PC-3 (cell line): ENCODE measurements around the gene VGLL2. TPM values are rescaled to one million over a fixed set of nuclear protein-coding genes. Genes with fewer than 3 reads are reported as not detected.

Experiments used
- ATAC-seq: fragments of 200-7000 bp; cut with Tn5 transposase; 2 replicates; pipeline ENCODE4 v1.9.1; 2020; ENCODE audit warnings: mild to moderate bottlenecking, moderate library complexity
- BruUV-seq: library from RNA; stranded (reverse); fragments of 400-500 nt; replicated peaks from 2 replicates; lab custom pipeline; 2021; lab: Mats Ljungman, UMichigan
- CTCF ChIA-PET: fragments of 300-600 bp; sonication (Branson Sonifier 250); formaldehyde crosslinking; loops from one replicate; lab custom pipeline; 2022; ENCODE audit warnings: antibody characterized with exemption; lab: Charles Lee
- POLR2A ChIA-PET: fragments of 300-600 bp; sonication (Branson Sonifier 250); formaldehyde crosslinking; loops from one replicate; lab custom pipeline; 2022; ENCODE audit warnings: antibody characterized with exemption; ENCODE audit not compliant: unreplicated experiment; lab: Charles Lee
- DNase-seq: peaks from one replicate; pipeline ENCODE4 v3.0.0-alpha.2; 2015
- H2AFZ ChIP-seq: fragments of 300-600 bp; sonication (generic); 2 replicates; pipeline ENCODE4 v1.6.0; 2016; ENCODE audit warnings: antibody characterized with exemption, low read length
- H3F3A ChIP-seq: fragments of 300-600 bp; sonication (generic); one replicate; pipeline ENCODE4 v1.6.0; 2017; ENCODE audit warnings: antibody characterized with exemption, low read length, control low read depth, mild to moderate bottlenecking; ENCODE audit not compliant: unreplicated experiment
- H3K27ac ChIP-seq: fragments of 300-600 bp; sonication (generic); 2 replicates; pipeline ENCODE4 v1.5.1; 2016; ENCODE audit warnings: mild to moderate bottlenecking, low read length
- H3K27me3 ChIP-seq: fragments of 300-600 bp; sonication (generic); 2 replicates; pipeline ENCODE4 v1.6.1; 2016; ENCODE audit warnings: low read length, mixed read lengths
- H3K36me3 ChIP-seq: fragments of 300-600 bp; sonication (generic); 2 replicates; pipeline ENCODE4 v1.6.1; 2016; ENCODE audit warnings: low read depth, mixed run types, low read length, mixed read lengths
- H3K4me1 ChIP-seq: fragments of 300-600 bp; sonication (generic); 2 replicates; pipeline ENCODE4 v1.5.1; 2016; ENCODE audit warnings: low read length; ENCODE audit not compliant: insufficient read depth
- H3K4me2 ChIP-seq: fragments of 300-600 bp; sonication (generic); 2 replicates; pipeline ENCODE4 v1.6.0; 2016; ENCODE audit warnings: low read length
- H3K4me3 ChIP-seq: fragments of 300-600 bp; sonication (generic); 2 replicates; pipeline ENCODE4 v1.5.1; 2016; ENCODE audit warnings: mild to moderate bottlenecking, low read length, mixed read lengths
- H3K79me2 ChIP-seq: fragments of 300-600 bp; sonication (generic); 2 replicates; pipeline ENCODE4 v1.6.1; 2017; ENCODE audit warnings: low read length, mixed read lengths
- H3K9ac ChIP-seq: fragments of 300-600 bp; sonication (generic); 2 replicates; pipeline ENCODE4 v1.6.0; 2016; ENCODE audit warnings: mild to moderate bottlenecking, low read length
- H3K9me2 ChIP-seq: fragments of 300-600 bp; sonication (generic); replicated peaks from 2 replicates; pipeline ENCODE4 v1.6.1; 2016; ENCODE audit warnings: mixed run types, low read length, mixed read lengths
- H3K9me3 ChIP-seq: fragments of 300-600 bp; sonication (generic); 2 replicates; pipeline ENCODE4 v1.6.1; 2016; ENCODE audit warnings: low read length, mixed read lengths
- H4K20me1 ChIP-seq: fragments of 300-600 bp; sonication (generic); 2 replicates; pipeline ENCODE4 v1.6.1; 2016; ENCODE audit warnings: low read length, mixed read lengths
- EZH2 ChIP-seq: fragments of 300-600 bp; sonication (generic); IDR thresholded peaks from one replicate; pipeline ENCODE4 v1.6.1; 2017; ENCODE audit warnings: antibody characterized with exemption, mild to moderate bottlenecking, low read length; ENCODE audit not compliant: unreplicated experiment
- EZH2phosphoT487 ChIP-seq: fragments of 300-600 bp; sonication (generic); IDR thresholded peaks from 2 replicates; pipeline ENCODE4 v1.6.1; 2018; ENCODE audit warnings: mild to moderate bottlenecking, antibody characterized with exemption, low read length, borderline replicate concordance
- intact Hi-C: fragments of 100-400 bp; cut with micrococcal nuclease; formaldehyde crosslinking; loops from 2 replicates; pipeline ENCODE4 v1.9.0; 2023
- total RNA-seq: library from RNA; depleted of rRNA; stranded (reverse); fragments of >200 nt; gene quantifications from 2 replicates; pipeline ENCODE4 v1.2.3, GENCODE V29; 2014
- TF ChIP-seq, protein P1 (sequence below): fragments of 300-600 bp; sonication (generic); conservative IDR thresholded peaks from 2 replicates; pipeline ENCODE4 v1.5.1; 2017; ENCODE audit warnings: antibody characterized with exemption, low read depth, mild to moderate bottlenecking, low read length

Gene VGLL2
- total RNA-seq, 1 experiment from 2014 or later: not detected

DNA sequence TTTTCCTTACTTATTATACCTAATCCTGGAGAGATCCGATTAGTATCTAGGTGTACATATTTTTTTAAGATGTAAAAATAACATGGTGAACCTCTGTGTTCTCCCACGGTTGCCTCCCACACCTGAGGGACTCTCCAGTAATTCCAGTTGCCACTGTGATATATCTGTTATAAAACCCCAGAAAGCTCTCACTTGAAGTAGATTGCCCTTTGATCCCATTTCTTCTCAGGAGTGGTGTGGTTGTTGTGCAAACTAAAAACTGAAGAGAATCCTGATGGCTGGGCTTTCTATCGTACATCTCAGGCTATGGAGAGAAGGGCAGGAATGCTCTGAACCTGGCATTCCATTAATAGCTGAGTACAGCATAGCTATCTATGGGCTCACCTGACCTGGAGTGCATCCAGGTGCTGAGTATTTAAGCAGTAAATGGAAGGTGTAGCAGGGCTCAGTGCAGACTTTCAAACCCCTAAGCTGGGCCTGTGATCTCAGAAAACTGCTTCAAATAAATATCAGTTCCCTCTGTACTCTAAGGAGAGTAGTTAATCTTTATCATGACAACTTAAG is 41.0 kb downstream of the VGLL2 start:
- peaks cover 10% of the 10 kb centered on the region for H3K4me1 ChIP-seq
- no peaks in the 10 kb centered on the region for H3K27me3 ChIP-seq
- no TSS peak for BruUV-seq
- CTCF ChIA-PET: no interaction called here
- H3F3A ChIP-seq: no peaks in the 10 kb centered on the region
- TF ChIP-seq EZH2 (no peak), EZH2phosphoT487 (no peak)
- TF ChIP-seq, protein P1, sequence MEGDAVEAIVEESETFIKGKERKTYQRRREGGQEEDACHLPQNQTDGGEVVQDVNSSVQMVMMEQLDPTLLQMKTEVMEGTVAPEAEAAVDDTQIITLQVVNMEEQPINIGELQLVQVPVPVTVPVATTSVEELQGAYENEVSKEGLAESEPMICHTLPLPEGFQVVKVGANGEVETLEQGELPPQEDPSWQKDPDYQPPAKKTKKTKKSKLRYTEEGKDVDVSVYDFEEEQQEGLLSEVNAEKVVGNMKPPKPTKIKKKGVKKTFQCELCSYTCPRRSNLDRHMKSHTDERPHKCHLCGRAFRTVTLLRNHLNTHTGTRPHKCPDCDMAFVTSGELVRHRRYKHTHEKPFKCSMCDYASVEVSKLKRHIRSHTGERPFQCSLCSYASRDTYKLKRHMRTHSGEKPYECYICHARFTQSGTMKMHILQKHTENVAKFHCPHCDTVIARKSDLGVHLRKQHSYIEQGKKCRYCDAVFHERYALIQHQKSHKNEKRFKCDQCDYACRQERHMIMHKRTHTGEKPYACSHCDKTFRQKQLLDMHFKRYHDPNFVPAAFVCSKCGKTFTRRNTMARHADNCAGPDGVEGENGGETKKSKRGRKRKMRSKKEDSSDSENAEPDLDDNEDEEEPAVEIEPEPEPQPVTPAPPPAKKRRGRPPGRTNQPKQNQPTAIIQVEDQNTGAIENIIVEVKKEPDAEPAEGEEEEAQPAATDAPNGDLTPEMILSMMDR: no peak
- no peak overlapping the region for H2AFZ ChIP-seq
- H3K27ac ChIP-seq: no peak overlapping the region
- no peak overlapping the region for H3K9ac ChIP-seq
- DNase-seq: peak; percentile 34
- H3K9me3 ChIP-seq: no peaks in the 10 kb centered on the region
- intact Hi-C loops: no loop called here
- H3K36me3 ChIP-seq: no peaks in the 10 kb centered on the region
- 0 out of 2 replicates have a peak, but pooled peaks have one; percentile 22 for ATAC-seq
- H3K79me2 ChIP-seq: no peaks in the 10 kb centered on the region
- H3K4me3 ChIP-seq: no peak overlapping the region
- no peak overlapping the region for H3K4me2 ChIP-seq
- POLR2A ChIA-PET: no interaction called here
- H4K20me1 ChIP-seq: no peaks in the 10 kb centered on the region
- no peaks in the 10 kb centered on the region for H3K9me2 ChIP-seq

DNA sequence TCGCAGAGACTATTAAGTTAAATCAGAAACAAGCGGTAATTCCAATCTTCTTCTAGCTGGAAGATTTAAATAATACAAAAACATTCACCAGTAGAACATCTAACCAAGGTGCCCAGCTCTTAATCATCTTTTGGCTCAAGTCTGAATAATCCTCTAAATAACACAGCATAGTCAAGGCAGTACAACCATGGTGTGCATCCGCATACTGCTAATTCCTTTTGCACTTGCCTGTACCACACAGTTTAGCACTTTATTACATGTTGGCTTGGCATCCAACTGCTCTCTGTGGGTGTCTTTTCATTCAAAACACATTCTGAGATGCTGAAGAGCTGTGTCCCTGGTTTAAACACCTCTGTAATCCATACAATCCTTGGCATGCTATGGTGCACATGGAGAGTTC is 42.3 kb downstream of the VGLL2 start:
- DNase-seq (no peak), ATAC-seq (no peak)
- Histone ChIP-seq H3K27me3 (no peaks in the 10 kb centered on the region), H3K9me3 (no peaks in the 10 kb centered on the region), H3K36me3 (no peaks in the 10 kb centered on the region), H3K9ac (no peak overlapping the region), H4K20me1 (no peaks in the 10 kb centered on the region), H3K9me2 (no peaks in the 10 kb centered on the region), H3K4me2 (no peak overlapping the region), H3K27ac (no peak overlapping the region), H3K4me1 (peaks cover 10% of the 10 kb centered on the region), H2AFZ (no peak overlapping the region), H3F3A (no peaks in the 10 kb centered on the region), H3K79me2 (no peaks in the 10 kb centered on the region), H3K4me3 (no peak overlapping the region)
- ChIA-PET CTCF (no interaction called here), POLR2A (no interaction called here)
- no TSS peak for BruUV-seq
- intact Hi-C loops: no loop called here
- no peak for TF ChIP-seq EZH2
- TF ChIP-seq, protein P1: no peak
- no peak for TF ChIP-seq EZH2phosphoT487

DNA sequence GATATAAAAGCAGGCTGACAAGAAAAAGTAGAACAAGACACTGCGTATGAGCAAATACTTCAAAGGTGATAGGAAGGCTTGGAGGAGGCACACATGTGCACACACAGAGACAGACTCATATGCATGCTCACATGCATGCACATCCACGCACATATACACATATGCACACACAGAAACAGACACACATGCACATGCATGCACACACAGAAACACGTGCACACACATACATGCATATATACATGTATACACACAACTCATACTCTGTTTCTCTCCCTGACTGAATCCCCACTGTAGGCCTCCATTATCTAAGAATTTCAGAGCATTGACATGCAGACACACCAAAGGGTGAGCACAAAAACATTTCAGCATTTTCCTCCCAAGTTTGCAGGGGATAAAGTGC is 43.7 kb downstream of the VGLL2 start:
- POLR2A ChIA-PET: no interaction called here

More for the DNA sequence above, 43.7 kb downstream of the VGLL2 start:
- Histone ChIP-seq H3K36me3 (no peaks in the 10 kb centered on the region), H3K9me2 (no peaks in the 10 kb centered on the region), H3K9ac (no peak overlapping the region), H3K4me3 (no peak overlapping the region), H3F3A (no peaks in the 10 kb centered on the region), H3K4me2 (peak overlapping the region; percentile 5), H2AFZ (no peak overlapping the region), H3K79me2 (no peaks in the 10 kb centered on the region), H4K20me1 (no peaks in the 10 kb centered on the region), H3K27ac (no peak overlapping the region), H3K4me1 (peaks cover 10% of the 10 kb centered on the region), H3K27me3 (no peaks in the 10 kb centered on the region), H3K9me3 (no peaks in the 10 kb centered on the region)
- DNase-seq: no peak
- intact Hi-C loops: no loop called here
- peak; percentile 43 for ATAC-seq
- BruUV-seq: no TSS peak
- CTCF ChIA-PET: no interaction called here
- no peak for TF ChIP-seq EZH2phosphoT487
